Esophagus muscularis mucosa (tissue), 4 donors: Measurements from ENCODE around the gene CSDE1.

ENCODE experiments used
- CTCF ChIP-seq, 3 experiments: fragments of 200-600 bp in 2 of 3; fragments of 450-650 bp in 1 of 3; sonication (generic) in 2 of 3; IDR thresholded peaks; one replicate each; pipeline ENCODE4 v1.5.1; 2017 to 2019; ENCODE audit warnings: antibody characterized with exemption in 3 of 3, mild to moderate bottlenecking in 2 of 3, moderate library complexity in 1 of 3
- EP300 ChIP-seq: sonication (generic); formaldehyde crosslinking; IDR thresholded peaks from one replicate; pipeline ENCODE4 v1.6.1; 2017; ENCODE audit warnings: antibody characterized with exemption
- POLR2A ChIP-seq: fragments of 450-650 bp; IDR thresholded peaks from one replicate; pipeline ENCODE4 v1.6.1; 2017; ENCODE audit warnings: antibody characterized with exemption, moderate library complexity, mild to moderate bottlenecking, low read depth
- POLR2AphosphoS5 ChIP-seq, 2 donors: sonication (generic); formaldehyde crosslinking; IDR thresholded peaks; one replicate each; pipeline ENCODE4 v1.6.1; 2017; ENCODE audit warnings: antibody characterized with exemption in 2 of 2

GRCh38 chr1:114688526-114688925 lies 69.3 kb downstream of the CSDE1 start:
- TF ChIP-seq CTCF (IDR thresholded peaks at IDR 0.05) = no peak
- TF ChIP-seq POLR2A = no peak
- no peak for TF ChIP-seq POLR2AphosphoS5 (IDR thresholded peaks at IDR 0.05)
- no peak for TF ChIP-seq EP300
